Smooth muscle cell (in vitro differentiated cells): Measurements from ENCODE around the gene TAS2R43. TPM values are rescaled to one million over a fixed set of nuclear protein-coding genes. Genes with fewer than 3 reads are reported as not detected.

Experiments used
- DNase-seq: peaks from one replicate; lab custom pipeline; 2025; ENCODE audit not compliant: unreplicated experiment; lab: John Stamatoyannopoulos, UW
- H2AFZ ChIP-seq: fragments of 200-600 bp; sonication (generic); 2 replicates; pipeline ENCODE4 v1.6.0; 2016; ENCODE audit warnings: antibody characterized with exemption, low read depth, mild to moderate bottlenecking
- H3F3A ChIP-seq: fragments of 200-600 bp; sonication (generic); 2 replicates; pipeline ENCODE4 v1.6.0; 2017; ENCODE audit warnings: antibody characterized with exemption, low read depth
- H3K27ac ChIP-seq: fragments of 200-600 bp; sonication (generic); 2 replicates; pipeline ENCODE4 v1.5.1; 2016; ENCODE audit warnings: low read depth, mild to moderate bottlenecking
- H3K27me3 ChIP-seq: fragments of 200-600 bp; sonication (generic); 2 replicates; pipeline ENCODE4 v1.6.1; 2016; ENCODE audit warnings: low read depth, mild to moderate bottlenecking
- H3K36me3 ChIP-seq: fragments of 200-600 bp; sonication (generic); 2 replicates; pipeline ENCODE4 v1.5.1; 2016; ENCODE audit warnings: low read depth
- H3K4me1 ChIP-seq: fragments of 200-600 bp; sonication (generic); 2 replicates; pipeline ENCODE4 v1.5.1; 2016; ENCODE audit warnings: low read depth
- H3K4me2 ChIP-seq: fragments of 200-600 bp; sonication (generic); 2 replicates; pipeline ENCODE4 v1.6.0; 2016; ENCODE audit warnings: mild to moderate bottlenecking
- H3K4me3 ChIP-seq: fragments of 200-600 bp; sonication (generic); 2 replicates; pipeline ENCODE4 v1.5.1; 2016; ENCODE audit warnings: mild to moderate bottlenecking
- H3K79me2 ChIP-seq: fragments of 200-600 bp; sonication (generic); 2 replicates; pipeline ENCODE4 v1.6.0; 2016; ENCODE audit warnings: low read depth, mild to moderate bottlenecking
- H3K9ac ChIP-seq: fragments of 200-600 bp; sonication (generic); 2 replicates; pipeline ENCODE4 v1.6.0; 2016; ENCODE audit warnings: low read depth
- H3K9me3 ChIP-seq: fragments of 200-600 bp; sonication (generic); replicated peaks from 2 replicates; pipeline ENCODE4 v1.5.1; 2016; ENCODE audit warnings: low read depth
- H4K20me1 ChIP-seq: fragments of 200-600 bp; sonication (generic); 2 replicates; pipeline ENCODE4 v1.6.0; 2016; ENCODE audit warnings: low read depth
- CTCF ChIP-seq: fragments of 200-600 bp; sonication (generic); IDR thresholded peaks from 2 replicates; pipeline ENCODE4 v1.5.1; 2017; ENCODE audit warnings: borderline replicate concordance, mild to moderate bottlenecking, antibody characterized with exemption; ENCODE audit not compliant: insufficient read depth, poor library complexity, severe bottlenecking
- whole genome bisulfite sequencing: methylation state at CpG from one replicate; pipeline ENCODE4 v1.1.7; 2016; ENCODE audit warnings: low lambda C conversion rate; 5-methylcytosine and 5-hydroxymethylcytosine counted together
- polyA plus RNA-seq: library from polyadenylated mRNA; unstranded; fragments of >200 nt; fragmentation: Nextera tagmentation; extraction: Ambion mirVana; gene quantifications from 2 replicates; pipeline ENCODE4 v1.2.1, GENCODE V29; 2016
- total RNA-seq: library from RNA; depleted of rRNA; stranded (reverse); fragments of >200 nt; gene quantifications from 2 replicates; pipeline ENCODE4 v1.2.3, GENCODE V29; 2014

The TAS2R43 gene
- total RNA-seq (0.45 TPM in 1 of 2 replicates, not detected in the other), polyA plus RNA-seq (0.35 TPM in 1 of 2 replicates, not detected in the other)

- Histone ChIP-seq H3K4me1 (no peaks in the 10 kb centered on the region), H3K27me3 (no peaks in the 10 kb centered on the region), H3K79me2 (no peaks in the 10 kb centered on the region), H3K9me3 (no peaks in the 10 kb centered on the region), H3K27ac (no peak within 1 kb of the TSS), H3F3A (no peaks in the 10 kb centered on the region), H3K36me3 (no peaks in the 10 kb centered on the region), H3K9ac (no peak within 1 kb of the TSS), H3K4me2 (no peak within 1 kb of the TSS), H4K20me1 (no peaks in the 10 kb centered on the region), H2AFZ (no peak within 1 kb of the TSS), H3K4me3 (no peak within 1 kb of the TSS)
- WGBS = 94% methylated on average over 6 of the region's 6 CpGs
- no peak for TF ChIP-seq CTCF
- DNase-seq = no peak
These were observed at the start of gene TAS2R43 for GRCh38 chr12:11092128-11092527. TAS2R43 (minus strand) TSS chr12:11092313; CDS start chr12:11092229, 84 bp downstream.

- WGBS = 79% methylated on average over 2 of the region's 2 CpGs
- Histone ChIP-seq H3K9ac (no peak overlapping the region), H2AFZ (no peak overlapping the region), H3K9me3 (no peaks in the 10 kb centered on the region), H3K27ac (no peak overlapping the region), H4K20me1 (peaks cover 63% of the 10 kb centered on the region), H3K27me3 (no peaks in the 10 kb centered on the region), H3F3A (no peaks in the 10 kb centered on the region), H3K4me2 (no peak overlapping the region), H3K4me1 (no peaks in the 10 kb centered on the region), H3K79me2 (peaks cover 93% of the 10 kb centered on the region), H3K36me3 (no peaks in the 10 kb centered on the region), H3K4me3 (no peak overlapping the region)
- TF ChIP-seq CTCF = no peak
- DNase-seq = no peak
These were observed 44.0 kb upstream of the TAS2R43 start for GRCh38 chr12:11136075-11136474.

- Histone ChIP-seq H3K9me3 (no peaks in the 10 kb centered on the region), H2AFZ (no peak within 1 kb of the TSS), H3F3A (no peaks in the 10 kb centered on the region), H4K20me1 (peaks cover 73% of the 10 kb centered on the region), H3K27me3 (no peaks in the 10 kb centered on the region), H3K4me3 (no peak within 1 kb of the TSS), H3K4me1 (no peaks in the 10 kb centered on the region), H3K9ac (no peak within 1 kb of the TSS), H3K79me2 (peaks cover 94% of the 10 kb centered on the region), H3K4me2 (no peak within 1 kb of the TSS), H3K36me3 (no peaks in the 10 kb centered on the region), H3K27ac (no peak within 1 kb of the TSS)
- no peak for TF ChIP-seq CTCF
- WGBS = 76% methylated on average over 3 of the region's 3 CpGs
- DNase-seq = no peak
These were observed 42.2 kb upstream of the TAS2R43 start, which contains the start of gene TAS2R30 for GRCh38 chr12:11134305-11134704. TAS2R30 (minus strand) TSS chr12:11134644; CDS start chr12:11134244, 400 bp downstream.

GRCh38 chr12:11133816-11134215 lies 41.7 kb upstream of the TAS2R43 start:
- H3K27me3 ChIP-seq = no peaks in the 10 kb centered on the region
- H3K9me3 ChIP-seq = no peaks in the 10 kb centered on the region
- H3F3A ChIP-seq = no peaks in the 10 kb centered on the region
- H3K4me1 ChIP-seq = no peaks in the 10 kb centered on the region
- no peak for TF ChIP-seq CTCF
- H3K27ac ChIP-seq = no peak overlapping the region
- no peak overlapping the region for H3K9ac ChIP-seq
- no peak overlapping the region for H2AFZ ChIP-seq
- no peak overlapping the region for H3K4me3 ChIP-seq
- peaks cover 92% of the 10 kb centered on the region for H3K79me2 ChIP-seq
- WGBS = 93% methylated on average over 2 of the region's 2 CpGs
- no peaks in the 10 kb centered on the region for H3K36me3 ChIP-seq
- no peak overlapping the region for H3K4me2 ChIP-seq
- peaks cover 73% of the 10 kb centered on the region for H4K20me1 ChIP-seq
- no peak for DNase-seq
